Measurements from ENCODE around the gene SHISA6. TPM values are rescaled to one million over a fixed set of nuclear protein-coding genes. Genes with fewer than 3 reads are reported as not detected.

The SHISA6 gene
- total and polyA plus RNA-seq, 4 donors, result not detected

GRCh38 chr17:11564589-11565380 lies 323.8 kb downstream of the SHISA6 start:
- H3K27me3 ChIP-seq (ENCODE audit: control insufficient read depth in 4 of 4, insufficient read depth in 4 of 4, low read length in 3 of 4), result peaks cover 0 to 5% (median 0%) of the 10 kb centered on the region in 4 donors
- no peak overlapping the region for H3K4me3 ChIP-seq (ENCODE audit: low read depth in 1 of 3, low read length in 3 of 3)
- no peak for DNase-seq (ENCODE audit: low spot score)
- H3K36me3 ChIP-seq (ENCODE audit: control insufficient read depth in 4 of 4, insufficient read depth in 3 of 4, low read depth in 1 of 4, low read length in 3 of 4), result no peaks in the 10 kb centered on the region
- H3K27ac ChIP-seq (ENCODE audit: low read depth in 1 of 2, low read length in 2 of 2), result no peak overlapping the region
- 41% methylated on average over 3 of the region's 3 CpGs for whole genome bisulfite sequencing
- TF ChIP-seq RAD21 (IDR thresholded peaks at IDR 0.05) (no peak), FOXA1 (IDR thresholded peaks at IDR 0.05) (no peak), FOXA2 (IDR thresholded peaks at IDR 0.05) (no peak), RXRA (IDR thresholded peaks at IDR 0.05) (no peak), SP1 (IDR thresholded peaks at IDR 0.05) (no peak), YY1 (IDR thresholded peaks at IDR 0.05) (no peak), CTCF (IDR thresholded peaks at IDR 0.05; ENCODE audit: low read depth, low read length, missing input control) (no peak), HNF4A (conservative IDR thresholded peaks at IDR 0.05) (no peak), TAF1 (conservative IDR thresholded peaks at IDR 0.05) (no peak), EGR1 (IDR thresholded peaks at IDR 0.05; ENCODE audit: low read depth in 2 of 2) (no peak), GABPA (IDR thresholded peaks at IDR 0.05 in 1 of 2, conservative IDR thresholded peaks at IDR 0.05 in 1 of 2) (no peak)
- TF ChIP-seq, protein P1, sequence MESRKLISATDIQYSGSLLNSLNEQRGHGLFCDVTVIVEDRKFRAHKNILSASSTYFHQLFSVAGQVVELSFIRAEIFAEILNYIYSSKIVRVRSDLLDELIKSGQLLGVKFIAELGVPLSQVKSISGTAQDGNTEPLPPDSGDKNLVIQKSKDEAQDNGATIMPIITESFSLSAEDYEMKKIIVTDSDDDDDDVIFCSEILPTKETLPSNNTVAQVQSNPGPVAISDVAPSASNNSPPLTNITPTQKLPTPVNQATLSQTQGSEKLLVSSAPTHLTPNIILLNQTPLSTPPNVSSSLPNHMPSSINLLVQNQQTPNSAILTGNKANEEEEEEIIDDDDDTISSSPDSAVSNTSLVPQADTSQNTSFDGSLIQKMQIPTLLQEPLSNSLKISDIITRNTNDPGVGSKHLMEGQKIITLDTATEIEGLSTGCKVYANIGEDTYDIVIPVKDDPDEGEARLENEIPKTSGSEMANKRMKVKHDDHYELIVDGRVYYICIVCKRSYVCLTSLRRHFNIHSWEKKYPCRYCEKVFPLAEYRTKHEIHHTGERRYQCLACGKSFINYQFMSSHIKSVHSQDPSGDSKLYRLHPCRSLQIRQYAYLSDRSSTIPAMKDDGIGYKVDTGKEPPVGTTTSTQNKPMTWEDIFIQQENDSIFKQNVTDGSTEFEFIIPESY (IDR thresholded peaks at IDR 0.05), result no peak
- TF ChIP-seq, protein P2, sequence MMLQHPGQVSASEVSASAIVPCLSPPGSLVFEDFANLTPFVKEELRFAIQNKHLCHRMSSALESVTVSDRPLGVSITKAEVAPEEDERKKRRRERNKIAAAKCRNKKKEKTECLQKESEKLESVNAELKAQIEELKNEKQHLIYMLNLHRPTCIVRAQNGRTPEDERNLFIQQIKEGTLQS (IDR thresholded peaks at IDR 0.05), result no peak
- TF ChIP-seq, protein P3, sequence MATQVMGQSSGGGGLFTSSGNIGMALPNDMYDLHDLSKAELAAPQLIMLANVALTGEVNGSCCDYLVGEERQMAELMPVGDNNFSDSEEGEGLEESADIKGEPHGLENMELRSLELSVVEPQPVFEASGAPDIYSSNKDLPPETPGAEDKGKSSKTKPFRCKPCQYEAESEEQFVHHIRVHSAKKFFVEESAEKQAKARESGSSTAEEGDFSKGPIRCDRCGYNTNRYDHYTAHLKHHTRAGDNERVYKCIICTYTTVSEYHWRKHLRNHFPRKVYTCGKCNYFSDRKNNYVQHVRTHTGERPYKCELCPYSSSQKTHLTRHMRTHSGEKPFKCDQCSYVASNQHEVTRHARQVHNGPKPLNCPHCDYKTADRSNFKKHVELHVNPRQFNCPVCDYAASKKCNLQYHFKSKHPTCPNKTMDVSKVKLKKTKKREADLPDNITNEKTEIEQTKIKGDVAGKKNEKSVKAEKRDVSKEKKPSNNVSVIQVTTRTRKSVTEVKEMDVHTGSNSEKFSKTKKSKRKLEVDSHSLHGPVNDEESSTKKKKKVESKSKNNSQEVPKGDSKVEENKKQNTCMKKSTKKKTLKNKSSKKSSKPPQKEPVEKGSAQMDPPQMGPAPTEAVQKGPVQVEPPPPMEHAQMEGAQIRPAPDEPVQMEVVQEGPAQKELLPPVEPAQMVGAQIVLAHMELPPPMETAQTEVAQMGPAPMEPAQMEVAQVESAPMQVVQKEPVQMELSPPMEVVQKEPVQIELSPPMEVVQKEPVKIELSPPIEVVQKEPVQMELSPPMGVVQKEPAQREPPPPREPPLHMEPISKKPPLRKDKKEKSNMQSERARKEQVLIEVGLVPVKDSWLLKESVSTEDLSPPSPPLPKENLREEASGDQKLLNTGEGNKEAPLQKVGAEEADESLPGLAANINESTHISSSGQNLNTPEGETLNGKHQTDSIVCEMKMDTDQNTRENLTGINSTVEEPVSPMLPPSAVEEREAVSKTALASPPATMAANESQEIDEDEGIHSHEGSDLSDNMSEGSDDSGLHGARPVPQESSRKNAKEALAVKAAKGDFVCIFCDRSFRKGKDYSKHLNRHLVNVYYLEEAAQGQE (IDR thresholded peaks at IDR 0.05), result no peak
- H3K9ac ChIP-seq (ENCODE audit: low read depth in 1 of 2, low read length in 2 of 2), result no peak overlapping the region
- H3K4me1 ChIP-seq (ENCODE audit: control insufficient read depth in 4 of 4, insufficient read depth in 4 of 4, low read length in 3 of 4), result no peaks in the 10 kb centered on the region
- H3K9me3 ChIP-seq (ENCODE audit: control insufficient read depth in 4 of 4, low read length in 3 of 4), result no peaks in the 10 kb centered on the region

DNA sequence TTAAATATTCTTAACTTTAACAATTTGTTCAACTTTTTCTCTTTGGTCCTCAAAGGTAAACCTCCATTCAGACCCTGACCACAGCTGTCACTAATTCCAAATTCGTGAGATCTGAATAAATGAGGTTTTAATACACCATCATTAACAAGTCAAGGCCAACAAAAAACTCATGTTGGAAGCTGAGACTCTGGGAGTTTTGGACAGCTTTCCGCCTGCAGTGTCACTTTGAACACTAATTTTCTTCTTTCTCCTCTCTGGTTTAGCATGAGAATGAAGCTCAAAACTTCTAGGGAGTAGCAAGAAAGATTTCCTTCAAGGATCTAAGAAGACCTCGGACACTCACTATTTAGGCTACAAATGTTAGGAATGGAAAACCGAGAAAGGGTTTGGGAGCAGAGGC lies 324.6 kb downstream of the SHISA6 start:
- 40% methylated on average over 4 of the region's 4 CpGs for WGBS
- H3K27me3 ChIP-seq (ENCODE audit: control insufficient read depth in 4 of 4, insufficient read depth in 4 of 4, low read length in 3 of 4), result peaks cover 0 to 5% (median 0%) of the 10 kb centered on the region in 4 donors
- TF ChIP-seq, protein P2 (IDR thresholded peaks at IDR 0.05), result no peak
- no peak for TF ChIP-seq RXRA (IDR thresholded peaks at IDR 0.05)
- no peak for TF ChIP-seq NR2F2 (IDR thresholded peaks at IDR 0.05)
- TF ChIP-seq FOXA2 (IDR thresholded peaks at IDR 0.05), result no peak
- no peak for TF ChIP-seq RAD21 (IDR thresholded peaks at IDR 0.05)
- TF ChIP-seq HNF4A (conservative IDR thresholded peaks at IDR 0.05), result no peak
- TF ChIP-seq CTCF (IDR thresholded peaks at IDR 0.05; ENCODE audit: low read depth, low read length, missing input control), result no peak
- TF ChIP-seq HNF4G (IDR thresholded peaks at IDR 0.05), result no peak
- TF ChIP-seq YY1 (IDR thresholded peaks at IDR 0.05), result no peak
- no peak for TF ChIP-seq TAF1 (conservative IDR thresholded peaks at IDR 0.05)
- no peak for TF ChIP-seq GABPA (IDR thresholded peaks at IDR 0.05 in 1 of 2, conservative IDR thresholded peaks at IDR 0.05 in 1 of 2)
- TF ChIP-seq JUND (IDR thresholded peaks at IDR 0.05), result no peak
- TF ChIP-seq SP1 (IDR thresholded peaks at IDR 0.05), result no peak
- no peak for TF ChIP-seq FOXA1 (IDR thresholded peaks at IDR 0.05)
- TF ChIP-seq, protein P1 (IDR thresholded peaks at IDR 0.05), result no peak

More for the DNA sequence above, 324.6 kb downstream of the SHISA6 start:
- Histone ChIP-seq H3K4me1 (ENCODE audit: control insufficient read depth in 4 of 4, insufficient read depth in 4 of 4, low read length in 3 of 4) (no peaks in the 10 kb centered on the region), H3K36me3 (ENCODE audit: control insufficient read depth in 4 of 4, insufficient read depth in 3 of 4, low read depth in 1 of 4, low read length in 3 of 4) (no peaks in the 10 kb centered on the region), H3K9me3 (ENCODE audit: control insufficient read depth in 4 of 4, low read length in 3 of 4) (no peaks in the 10 kb centered on the region), H3K4me3 (ENCODE audit: low read depth in 1 of 3, low read length in 3 of 3) (no peak overlapping the region), H3K27ac (ENCODE audit: low read depth in 1 of 2, low read length in 2 of 2) (no peak overlapping the region), H3K9ac (ENCODE audit: low read depth in 1 of 2, low read length in 2 of 2) (no peak overlapping the region)
- no peak for DNase-seq (ENCODE audit: low spot score)

All from liver (tissue), 9 donors.